Transverse colon (tissue), 4 donors: Measurements from ENCODE around the gene APPBP2.
"Not testable (repeated sequence)": the region's sequence is repeated elsewhere in the genome, so short reads cannot be mapped to it uniquely, and the experiment has no call there.

ENCODE experiments used
- EP300 ChIP-seq: sonication (generic); formaldehyde crosslinking; IDR thresholded peaks from one replicate; pipeline ENCODE4 v1.6.1; 2017; ENCODE audit warnings: antibody characterized with exemption, low read depth
- POLR2A ChIP-seq: fragments of 450-650 bp; IDR thresholded peaks from one replicate; pipeline ENCODE4 v1.6.1; 2016; ENCODE audit warnings: antibody characterized with exemption, mild to moderate bottlenecking, moderate library complexity
- POLR2AphosphoS5 ChIP-seq, 3 donors: sonication (generic); formaldehyde crosslinking; IDR thresholded peaks; one replicate each; pipeline ENCODE4 v1.6.1; 2016; ENCODE audit warnings: antibody characterized with exemption in 3 of 3
- TF ChIP-seq, protein P1 (sequence below), 5 experiments: fragments of 200-600 bp in 3 of 5; fragments of 450-650 bp in 2 of 5; sonication (generic) in 3 of 5; IDR thresholded peaks; 1 replicate in 2 of 5; 2 replicates in 3 of 5; pipeline ENCODE4 v1.5.1; 2016 to 2017; ENCODE audit warnings: antibody characterized with exemption in 5 of 5, inconsistent platforms in 3 of 5, mild to moderate bottlenecking in 2 of 5, moderate library complexity in 1 of 5

DNA sequence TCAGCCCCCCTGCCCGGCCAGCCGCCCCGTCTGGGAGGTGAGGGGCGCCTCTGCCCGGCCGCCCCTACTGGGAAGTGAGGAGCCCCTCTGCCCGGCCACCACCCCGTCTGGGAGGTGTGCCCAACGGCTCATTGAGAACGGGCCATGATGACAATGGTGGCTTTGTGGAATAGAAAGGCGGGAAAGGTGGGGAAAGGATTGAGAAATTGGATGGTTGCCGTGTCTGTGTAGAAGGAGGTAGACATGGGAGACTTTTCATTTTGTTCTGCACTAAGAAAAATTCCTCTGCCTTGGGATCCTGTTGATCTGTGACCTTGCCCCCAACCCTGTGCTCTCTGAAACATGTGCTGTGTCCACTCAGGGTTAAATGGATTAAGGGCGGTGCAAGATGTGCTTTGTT, 26.2 kb upstream of the APPBP2 start:
- not testable (repeated sequence) for TF ChIP-seq POLR2A; POLR2AphosphoS5 (IDR thresholded peaks at IDR 0.05); EP300
- TF ChIP-seq, protein P1, sequence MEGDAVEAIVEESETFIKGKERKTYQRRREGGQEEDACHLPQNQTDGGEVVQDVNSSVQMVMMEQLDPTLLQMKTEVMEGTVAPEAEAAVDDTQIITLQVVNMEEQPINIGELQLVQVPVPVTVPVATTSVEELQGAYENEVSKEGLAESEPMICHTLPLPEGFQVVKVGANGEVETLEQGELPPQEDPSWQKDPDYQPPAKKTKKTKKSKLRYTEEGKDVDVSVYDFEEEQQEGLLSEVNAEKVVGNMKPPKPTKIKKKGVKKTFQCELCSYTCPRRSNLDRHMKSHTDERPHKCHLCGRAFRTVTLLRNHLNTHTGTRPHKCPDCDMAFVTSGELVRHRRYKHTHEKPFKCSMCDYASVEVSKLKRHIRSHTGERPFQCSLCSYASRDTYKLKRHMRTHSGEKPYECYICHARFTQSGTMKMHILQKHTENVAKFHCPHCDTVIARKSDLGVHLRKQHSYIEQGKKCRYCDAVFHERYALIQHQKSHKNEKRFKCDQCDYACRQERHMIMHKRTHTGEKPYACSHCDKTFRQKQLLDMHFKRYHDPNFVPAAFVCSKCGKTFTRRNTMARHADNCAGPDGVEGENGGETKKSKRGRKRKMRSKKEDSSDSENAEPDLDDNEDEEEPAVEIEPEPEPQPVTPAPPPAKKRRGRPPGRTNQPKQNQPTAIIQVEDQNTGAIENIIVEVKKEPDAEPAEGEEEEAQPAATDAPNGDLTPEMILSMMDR (IDR thresholded peaks at IDR 0.05): not testable (repeated sequence)
